ENCODE measurements around the gene VPS13D.
"Not testable (repeated sequence)": the region's sequence is repeated elsewhere in the genome, so short reads cannot be mapped to it uniquely, and the experiment has no call there.

The VPS13D gene

DNA sequence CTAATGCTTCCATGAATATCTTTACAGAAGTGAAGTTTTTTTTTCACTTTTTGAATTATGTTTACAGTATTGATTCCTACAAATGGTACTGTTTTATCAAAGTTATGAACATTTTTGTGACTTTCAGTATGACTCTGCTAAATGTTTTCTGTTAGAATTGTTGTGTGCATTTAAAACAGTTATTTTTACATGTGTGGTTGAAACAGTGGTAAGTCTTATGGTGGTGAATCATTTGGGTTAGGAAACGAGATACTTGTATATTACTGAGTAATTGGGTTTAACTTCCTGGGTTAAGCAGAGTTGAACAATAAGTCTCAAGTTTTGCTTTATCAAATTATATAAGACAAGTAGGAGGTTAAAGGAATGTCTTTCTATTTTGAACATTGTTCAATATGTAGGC, 66.8 kb downstream of the VPS13D start:
- DNase-seq, result peak; percentile 70

DNA sequence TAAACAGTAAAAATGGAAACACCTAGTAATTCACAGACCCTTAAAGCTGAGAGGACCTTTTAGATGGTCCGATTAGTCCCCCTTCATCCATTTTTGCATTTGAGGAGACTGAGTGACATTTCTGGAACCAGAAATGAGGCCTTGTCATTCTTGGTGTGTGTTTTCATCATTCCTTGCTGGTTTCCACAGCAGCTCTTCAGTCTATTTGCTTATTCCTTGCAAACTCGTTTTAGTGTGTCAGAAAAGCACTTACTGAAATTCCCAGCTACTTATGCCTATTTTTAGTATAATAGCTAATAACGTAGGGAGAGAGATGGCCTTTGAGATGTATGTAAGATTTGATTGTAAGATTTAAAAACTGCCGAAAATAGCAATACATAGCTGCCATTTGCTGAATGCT, 70.9 kb downstream of the VPS13D start:
- DNase-seq, result no peak

DNA sequence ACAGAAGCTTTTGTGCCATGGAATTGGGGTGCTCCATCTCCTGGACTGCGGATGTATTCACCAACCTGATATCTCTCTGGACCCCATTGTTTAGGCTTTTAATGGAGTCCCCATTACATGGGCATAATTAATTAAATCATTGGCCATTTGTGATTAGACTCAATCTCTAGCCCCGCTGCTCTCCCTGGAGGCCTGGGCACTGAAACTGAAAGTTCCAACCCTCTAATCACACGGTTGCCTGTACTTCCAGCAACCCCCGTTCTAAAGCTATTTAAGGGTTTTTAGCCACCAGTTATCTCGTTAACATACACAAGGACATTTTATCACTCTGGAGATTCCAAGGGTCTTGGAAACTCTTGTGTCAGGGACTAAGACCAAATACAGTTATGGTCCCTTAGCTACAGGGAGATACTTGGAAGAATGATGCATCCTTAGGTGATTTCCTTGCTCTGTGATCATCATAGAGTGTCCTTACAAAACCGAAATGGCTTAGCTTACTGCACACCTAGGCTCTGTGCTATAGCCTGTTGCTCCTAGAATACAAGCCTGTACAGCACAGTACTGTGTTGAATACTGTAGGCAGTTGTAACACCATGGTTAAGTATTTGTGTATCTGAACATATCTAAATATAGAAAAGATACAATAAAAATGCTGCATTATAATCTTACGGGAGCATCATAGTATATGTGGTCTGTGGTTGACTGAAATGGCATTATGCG, 71.8 kb downstream of the VPS13D start:
- no peak for DNase-seq

DNA sequence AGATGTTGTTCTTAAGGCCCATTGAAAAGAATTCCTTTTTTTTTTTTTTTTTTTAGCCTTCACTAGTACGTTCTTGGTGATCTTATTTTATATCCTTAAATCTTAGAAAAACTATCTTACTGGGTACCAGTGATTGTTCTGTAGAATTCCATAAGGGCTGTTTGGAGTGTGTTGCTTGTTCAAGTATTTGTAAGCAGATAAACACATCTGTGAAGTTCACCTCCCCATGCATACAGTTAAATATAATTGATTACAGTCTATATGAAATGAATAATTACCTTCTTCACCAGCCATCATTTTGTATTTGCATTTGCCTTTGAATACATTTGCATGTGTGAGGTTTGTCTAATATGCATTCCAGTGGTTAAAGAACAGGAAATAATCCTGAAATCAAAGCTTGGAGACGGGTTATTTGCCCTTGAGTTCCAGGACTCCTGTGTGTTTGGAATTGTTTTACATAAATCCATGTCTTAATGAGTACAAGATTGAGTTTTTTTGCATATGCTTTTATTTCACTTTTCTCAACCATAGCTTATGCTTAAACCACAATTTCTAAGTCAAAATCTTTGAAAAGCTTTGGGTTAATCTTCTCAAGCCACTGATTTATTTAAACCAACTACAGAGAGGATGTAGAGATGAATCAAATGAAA, 73.1 kb downstream of the VPS13D start:
- peak; percentile 44 for DNase-seq

DNA sequence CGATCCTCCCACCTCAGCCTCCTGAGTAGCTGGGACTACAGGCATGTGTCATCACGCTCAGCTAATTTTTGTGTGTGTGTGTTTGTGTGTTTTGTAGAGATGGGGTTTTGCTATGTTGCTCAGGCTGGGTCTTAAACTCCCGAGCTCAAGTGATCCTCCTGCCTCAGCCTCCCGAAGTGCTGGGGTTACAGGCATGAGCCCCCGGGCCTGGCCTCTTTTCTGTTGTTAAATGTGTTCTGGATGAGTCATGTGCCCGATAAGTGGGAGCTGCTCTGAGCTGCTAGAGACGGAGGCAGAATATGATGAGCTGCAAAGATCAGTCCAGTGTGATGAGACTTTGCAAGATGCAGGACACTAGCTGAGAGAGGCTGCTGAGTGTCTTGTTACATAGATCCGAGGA, 75.5 kb downstream of the VPS13D start:
- no peak for DNase-seq

DNA sequence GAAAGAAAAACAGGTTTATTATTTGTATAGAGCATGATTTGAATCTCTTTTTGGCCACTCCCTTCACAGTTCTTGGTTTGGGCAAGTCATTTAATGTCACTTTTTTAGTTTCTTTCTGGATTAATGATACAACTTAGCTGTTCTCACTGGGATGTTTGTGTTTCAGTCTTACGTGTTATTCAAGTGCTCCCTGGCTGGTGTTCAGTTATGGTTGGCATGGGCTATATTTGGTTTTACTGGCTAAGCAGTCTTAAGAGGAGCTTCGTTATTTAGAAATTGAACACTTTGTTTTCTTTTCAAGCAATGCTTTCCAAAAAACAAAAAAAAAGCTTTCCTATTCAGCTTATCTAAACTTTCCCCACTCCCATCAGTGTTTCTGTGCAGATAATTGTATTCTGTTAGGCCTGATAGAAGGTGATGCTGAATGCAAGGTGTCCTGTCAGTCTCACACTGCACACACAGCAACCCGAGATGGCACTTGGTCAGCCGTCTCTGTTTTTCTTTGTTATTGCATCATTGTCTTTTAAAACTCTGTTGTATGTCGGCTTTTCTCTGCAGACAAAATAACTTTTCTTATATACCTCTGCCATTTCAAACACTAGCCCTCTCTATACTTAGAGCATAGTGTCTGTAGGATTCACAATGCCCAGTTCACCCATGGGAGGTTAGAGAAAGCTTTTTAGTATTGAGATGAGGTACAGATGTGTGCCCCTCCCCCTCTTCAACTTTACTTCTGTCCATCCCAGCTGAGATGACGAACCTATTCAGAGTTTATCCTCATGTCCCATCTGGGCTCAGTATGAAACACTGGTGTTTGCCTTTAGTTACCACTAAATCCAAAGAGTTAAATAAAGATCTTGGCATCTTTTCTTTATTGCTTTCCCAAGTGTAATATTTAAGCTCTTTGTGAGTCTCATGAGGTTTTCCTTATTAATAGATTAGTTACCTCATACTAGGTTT, 80.2 kb downstream of the VPS13D start:
- DNase-seq, result no peak

DNA sequence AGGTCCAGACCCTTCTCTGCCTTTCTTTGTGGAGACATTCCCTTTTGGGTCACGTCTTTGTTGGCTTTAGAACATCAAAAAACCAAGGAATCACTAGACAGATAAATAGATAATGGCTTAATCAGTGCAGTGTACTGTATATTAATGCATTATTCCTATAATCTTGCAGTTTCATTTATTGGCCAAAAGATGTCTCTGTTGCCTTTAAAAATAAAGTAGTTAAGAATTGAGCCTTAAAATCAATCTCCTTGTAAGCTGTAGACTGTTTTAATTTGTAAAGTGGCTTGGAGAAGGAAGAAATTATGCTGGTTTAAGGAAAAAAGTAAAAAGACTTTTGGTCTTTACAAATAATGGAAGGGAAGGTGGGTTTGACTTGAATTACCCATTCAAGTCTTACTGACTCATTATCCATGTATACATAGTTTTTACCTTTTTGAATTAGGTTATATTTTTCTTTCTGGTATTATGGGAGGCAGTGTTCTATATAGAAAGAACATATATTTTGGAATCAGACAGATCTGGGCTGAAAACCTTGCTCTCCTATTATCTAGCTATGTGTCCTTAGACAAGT, 84.6 kb downstream of the VPS13D start:
- DNase-seq, result peak; percentile 25

DNA sequence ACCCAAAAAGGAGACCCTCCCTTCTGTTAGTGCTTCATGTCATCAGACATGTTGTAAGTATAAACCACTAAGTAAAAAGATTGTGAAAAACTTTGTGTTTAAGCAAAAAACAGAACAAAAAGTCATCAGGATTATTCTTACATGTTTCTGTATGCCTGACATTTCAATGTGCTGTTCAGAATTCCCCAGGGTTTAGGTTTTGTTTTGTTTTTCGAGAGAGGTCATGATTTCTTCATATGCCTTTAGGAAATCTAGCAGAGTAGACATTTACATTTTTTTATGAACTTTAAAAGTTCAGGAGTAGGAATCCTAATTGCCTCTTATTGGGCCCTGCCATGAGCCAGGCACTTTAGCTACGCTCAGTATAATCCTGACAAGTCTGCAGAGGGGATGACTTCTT, 85.3 kb downstream of the VPS13D start:
- no peak for DNase-seq

DNA sequence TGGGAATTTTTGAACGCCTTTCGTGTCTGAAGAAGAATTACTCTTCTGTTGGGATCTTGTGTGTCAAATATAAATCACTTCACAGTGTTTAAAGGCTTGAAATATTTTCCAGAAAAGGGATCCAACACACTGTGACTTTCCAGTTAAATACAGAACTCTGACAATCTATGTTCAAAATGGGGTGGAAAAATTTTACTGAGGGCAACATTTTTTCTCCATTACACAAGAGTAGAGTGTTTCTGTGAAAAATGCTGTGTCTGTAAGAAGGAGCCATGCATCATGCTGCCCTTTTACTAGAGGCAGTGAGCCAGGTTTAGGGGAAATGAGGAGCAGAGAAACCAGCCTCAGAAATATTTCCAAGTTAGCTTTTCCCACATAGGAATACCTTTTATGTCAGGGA, 86.5 kb downstream of the VPS13D start:
- peak; percentile 56 for DNase-seq

DNA sequence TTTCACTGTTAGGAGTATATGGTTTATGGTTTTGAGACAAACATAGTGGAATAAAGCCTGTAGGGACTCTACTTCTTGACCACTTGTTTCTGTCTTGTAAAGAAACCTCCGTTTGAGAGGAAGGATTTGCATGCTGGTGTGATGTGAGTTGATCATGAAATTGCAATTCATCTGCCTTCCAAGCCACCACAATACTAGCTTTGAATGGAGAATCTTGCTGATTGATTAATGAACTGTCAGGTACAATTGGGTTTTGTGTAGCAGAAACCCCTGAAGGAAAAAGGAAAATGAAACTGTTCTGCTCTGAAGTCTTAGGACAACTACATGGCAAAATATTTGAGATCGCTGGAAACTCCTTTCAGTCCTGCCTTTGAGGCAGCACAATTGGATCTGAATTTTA, 90.7 kb downstream of the VPS13D start:
- DNase-seq, result no peak

DNA sequence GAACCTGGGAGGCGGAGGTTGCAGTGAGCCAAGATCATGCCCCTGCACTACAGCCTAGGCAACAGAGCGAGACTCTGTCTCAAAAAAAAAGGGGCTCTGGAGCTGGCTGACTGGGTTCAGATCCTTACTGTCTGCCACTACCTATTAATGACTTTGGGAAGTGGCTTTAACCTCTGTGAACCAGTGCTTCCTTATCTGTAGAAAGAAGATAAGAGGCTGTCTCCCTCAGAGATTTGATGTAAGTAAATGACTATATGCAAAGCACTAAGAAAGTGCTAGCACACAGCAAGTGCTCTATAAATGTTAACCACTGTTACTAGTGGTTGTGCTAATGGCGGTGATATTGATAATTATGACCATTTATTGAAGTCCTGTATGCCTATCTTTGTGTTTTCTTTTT, 94.6 kb downstream of the VPS13D start:
- DNase-seq, result no peak

DNA sequence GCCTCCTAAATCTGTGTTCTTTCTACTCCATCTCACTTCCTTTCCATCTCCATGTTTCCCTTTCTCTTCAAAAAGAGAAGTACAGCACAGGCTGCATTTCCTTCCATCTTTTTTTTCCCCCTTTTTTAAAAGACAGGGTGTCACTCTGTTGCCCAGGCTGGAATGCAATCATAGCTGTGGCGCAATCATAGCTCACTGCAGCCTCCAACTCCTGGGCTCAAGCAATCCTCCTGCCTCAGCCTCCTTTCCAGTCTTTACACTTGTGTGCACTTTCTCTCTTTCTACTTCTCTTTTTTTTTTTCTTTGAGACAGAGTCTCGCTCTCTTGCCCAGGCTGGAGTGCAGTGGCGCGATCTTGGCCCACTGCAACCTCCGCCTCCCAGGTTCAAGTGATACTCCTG, 95.1 kb downstream of the VPS13D start:
- not testable (repeated sequence) for DNase-seq

DNA sequence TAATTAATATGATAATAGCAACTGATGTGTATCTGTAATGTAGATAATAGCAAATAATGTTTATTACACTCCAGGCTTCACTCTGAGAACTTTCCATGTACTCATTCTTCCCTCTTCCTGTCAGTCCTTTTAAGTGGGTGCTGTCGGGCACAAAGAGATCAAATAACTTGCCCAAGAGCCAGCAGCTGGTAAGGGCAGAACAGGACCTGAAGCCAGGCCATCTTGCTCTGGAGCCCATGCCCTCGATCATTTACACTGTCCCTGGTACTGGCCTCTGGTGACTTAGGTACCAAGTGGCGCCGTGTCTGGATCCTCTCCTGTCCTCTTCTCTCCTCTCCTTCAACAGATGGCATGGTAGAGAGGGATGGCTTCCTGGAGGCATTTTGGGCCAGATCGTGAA, 97.2 kb downstream of the VPS13D start:
- DNase-seq, result no peak

DNA sequence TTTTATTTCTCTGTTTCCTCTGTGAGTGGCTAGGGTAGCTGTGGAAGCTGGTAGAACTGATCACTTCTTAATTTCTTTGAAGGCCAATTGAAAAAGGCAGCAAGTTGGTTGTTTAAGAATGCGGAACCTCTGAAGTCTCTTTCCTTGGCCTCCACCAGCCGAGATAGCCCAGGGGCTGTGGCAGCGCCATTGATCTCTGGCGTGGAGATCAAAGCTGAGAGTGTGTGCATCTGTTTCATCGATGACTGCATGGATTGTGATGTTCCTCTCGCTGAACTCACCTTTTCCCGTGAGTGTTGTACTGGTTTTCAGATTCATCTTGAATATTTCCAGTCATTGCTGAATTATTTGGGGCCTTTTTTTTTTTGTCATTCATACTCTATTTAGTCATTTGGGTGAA, 97.7 kb downstream of the VPS13D start:
- peak; percentile 33 for DNase-seq

DNA sequence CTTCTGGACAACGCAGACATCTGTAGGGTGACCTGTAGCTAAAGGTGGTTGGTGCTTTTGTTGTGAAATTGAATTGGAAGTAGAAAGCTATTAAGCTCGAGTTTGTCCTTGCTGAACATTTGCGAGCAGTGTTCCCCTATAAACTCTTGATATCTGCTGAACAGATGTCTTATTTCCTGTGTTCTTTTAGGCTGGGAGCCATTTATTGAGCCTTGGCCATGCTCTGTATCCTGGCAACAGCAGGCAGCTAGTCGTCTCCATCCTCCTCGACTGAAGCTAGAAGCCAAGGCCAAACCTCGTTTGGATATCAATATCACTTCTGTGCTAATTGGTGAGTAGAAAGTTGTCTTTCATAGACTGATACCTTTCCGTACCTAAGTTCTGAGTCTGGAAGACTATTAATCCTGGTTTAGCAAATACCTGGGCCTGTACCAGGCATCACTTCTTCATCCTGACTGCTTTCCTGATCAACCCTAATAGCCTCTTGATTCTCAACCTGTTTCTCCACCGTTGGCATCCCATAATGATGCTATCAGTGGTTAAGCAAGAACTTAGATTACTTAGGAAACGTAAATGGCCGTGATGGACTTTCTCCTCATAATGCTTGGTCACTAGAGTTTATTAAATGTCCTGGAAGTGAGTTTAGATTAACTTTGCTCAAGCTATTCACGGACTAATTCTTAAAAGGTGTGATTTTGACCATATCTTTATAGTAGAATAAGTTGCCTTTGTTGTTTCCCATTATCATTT, 103.4 kb downstream of the VPS13D start:
- DNase-seq, result no peak

DNA sequence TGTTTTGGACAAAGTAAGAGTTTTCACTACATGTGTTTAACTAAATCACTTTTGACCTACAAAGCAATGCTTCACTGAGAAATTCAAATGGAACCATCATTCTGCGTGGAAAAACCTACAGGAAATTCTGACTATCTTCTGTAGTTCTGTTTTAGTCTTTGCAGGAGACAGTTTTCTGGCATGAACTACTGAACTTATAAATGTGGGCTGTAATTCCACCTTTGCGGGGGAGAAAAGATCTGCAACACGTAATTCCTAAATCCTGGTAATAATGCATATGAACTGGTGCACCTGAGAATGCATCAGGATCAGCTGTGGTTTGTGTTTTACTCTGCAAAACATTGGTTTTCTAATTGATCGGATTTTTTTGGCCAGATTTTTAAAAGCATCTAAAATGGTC, 106.0 kb downstream of the VPS13D start:
- no peak for DNase-seq

DNA sequence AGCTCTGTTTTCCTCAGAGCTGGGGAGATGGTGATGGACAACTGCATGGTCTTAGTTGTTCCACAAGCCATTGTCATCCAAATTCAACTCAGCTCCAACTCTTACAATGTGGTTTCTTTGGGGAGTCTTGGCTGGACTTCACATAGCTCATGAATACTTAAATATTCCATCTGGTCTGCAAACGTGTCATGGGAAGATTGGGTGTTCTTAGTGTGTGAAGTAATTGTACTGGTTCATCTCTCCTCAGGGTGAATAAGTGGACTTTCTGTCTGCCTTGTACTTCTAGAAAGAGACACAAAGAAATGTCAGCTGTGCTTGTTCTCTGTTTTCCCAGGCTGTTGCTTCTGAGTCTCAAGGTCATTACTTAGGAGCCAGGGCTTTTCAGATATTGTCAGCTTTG, 106.6 kb downstream of the VPS13D start:
- no peak for DNase-seq

DNA sequence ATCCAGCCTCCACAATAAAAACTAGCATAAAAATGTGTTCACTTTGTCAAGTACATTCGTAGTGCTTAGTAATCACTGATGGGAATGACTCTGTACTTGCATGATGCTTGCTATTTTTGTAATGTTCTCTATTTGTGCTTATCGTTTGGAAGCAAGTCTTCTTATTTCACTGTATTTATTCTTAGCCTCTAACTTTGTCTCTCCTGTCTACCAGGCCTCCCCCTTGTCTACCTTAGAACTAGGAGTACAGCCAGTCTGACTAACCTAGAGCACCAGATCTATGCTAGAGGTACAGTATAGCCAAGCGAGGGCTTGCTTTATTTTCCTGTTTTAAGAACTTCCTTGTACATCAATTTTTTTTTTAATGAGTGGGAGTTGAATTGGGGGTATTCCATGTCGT, 108.2 kb downstream of the VPS13D start:
- no peak for DNase-seq

DNA sequence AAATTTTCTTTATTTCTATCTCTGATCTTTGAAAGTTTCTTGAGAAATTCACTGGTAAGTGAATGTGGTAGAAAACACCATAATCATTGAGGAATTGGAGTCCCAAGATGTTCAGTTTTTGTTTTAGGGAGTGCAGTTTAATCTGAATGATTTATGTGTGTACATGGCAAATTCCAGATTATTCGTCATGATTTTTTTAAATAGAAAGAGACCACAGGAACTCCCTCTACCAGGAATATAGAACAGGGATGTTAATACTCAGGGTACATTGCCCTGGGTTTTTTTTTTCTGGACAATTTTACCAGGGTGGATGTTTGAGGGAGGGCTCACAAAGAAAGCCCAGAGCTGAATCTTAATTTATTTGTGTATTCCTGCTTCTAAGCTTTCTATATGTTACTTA, 109.0 kb downstream of the VPS13D start:
- DNase-seq, result peak; percentile 15

DNA sequence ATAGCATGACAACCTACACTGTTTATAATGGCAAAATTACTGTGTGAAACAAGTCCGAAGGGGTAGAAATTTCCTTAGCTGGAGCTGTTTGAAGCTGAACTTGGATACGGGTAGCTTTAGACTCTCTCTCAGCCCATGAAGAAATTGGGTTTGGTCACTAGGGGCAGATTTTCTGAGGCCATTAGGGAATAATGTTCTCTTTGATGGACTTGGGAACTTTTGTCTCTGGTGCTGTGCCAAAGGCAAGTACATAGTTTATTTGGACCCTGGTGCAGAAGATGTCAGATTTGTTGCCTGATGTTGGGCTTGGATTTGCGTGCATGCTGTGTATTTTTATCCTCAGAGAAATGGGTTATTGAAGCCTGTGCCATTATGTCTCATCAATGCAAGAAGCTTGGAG, 109.6 kb downstream of the VPS13D start:
- no peak for DNase-seq

DNA sequence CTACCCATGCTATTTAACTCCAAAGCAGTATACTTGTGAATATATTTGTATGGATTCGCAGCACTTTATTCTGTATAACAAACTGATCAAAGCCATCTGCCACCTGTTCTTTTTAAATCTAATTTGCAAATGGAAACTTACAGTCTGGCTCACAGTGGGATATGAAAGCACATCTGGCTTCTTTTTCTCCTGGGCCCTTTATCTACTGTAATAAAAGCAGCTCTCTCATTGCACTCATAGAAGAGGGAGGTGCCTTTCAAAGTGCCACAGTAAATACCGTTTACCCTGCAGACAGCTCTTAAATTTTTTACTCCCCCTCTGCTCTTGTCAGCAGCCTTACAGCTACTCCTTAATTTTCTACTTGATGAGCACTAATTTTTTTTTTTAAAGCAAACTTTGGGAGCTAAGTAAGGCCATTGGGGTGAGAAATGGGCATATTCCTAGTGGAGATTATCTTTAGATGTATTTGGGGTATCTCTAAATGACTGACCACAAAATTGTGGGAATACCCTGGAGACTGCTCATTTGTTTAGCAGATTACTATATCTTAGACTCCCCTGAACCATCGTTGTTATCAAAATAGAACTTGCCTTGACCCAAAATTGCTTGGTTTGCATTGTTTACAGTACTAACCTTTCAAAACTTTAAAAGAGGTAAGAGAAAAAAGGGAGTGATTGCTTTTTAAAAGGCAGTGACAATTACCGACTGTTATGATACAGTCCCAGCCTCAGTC, 110.1 kb downstream of the VPS13D start:
- no peak for DNase-seq

DNA sequence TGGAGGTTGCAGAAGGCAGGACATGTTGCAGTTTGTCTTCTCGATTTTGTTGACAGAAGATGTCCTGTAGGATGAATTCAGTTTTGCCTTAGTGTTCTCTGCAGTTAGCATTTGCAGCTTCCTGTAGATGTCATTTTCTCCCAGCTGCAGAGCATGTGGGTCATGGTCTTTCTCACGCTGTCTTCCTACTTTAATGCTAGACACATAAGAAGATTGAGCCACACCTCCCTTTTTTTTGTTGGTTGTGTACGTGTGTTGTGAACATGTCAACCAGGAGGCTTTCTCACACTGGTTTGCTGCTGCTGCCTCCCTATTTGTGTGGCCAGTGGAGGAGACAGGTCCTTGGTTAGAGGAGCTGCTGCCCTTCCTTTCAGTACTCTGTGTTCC, 110.7 kb downstream of the VPS13D start:
- DNase-seq, result no peak
